Fibroblast of skin of right biceps (primary cell): Measurements from ENCODE around the gene MAPK6.
"Not testable (repeated sequence)": the region's sequence is repeated elsewhere in the genome, so short reads cannot be mapped to it uniquely, and the experiment has no call there.

Experiments used
- DNase-seq: peaks from one replicate; pipeline ENCODE4 v3.0.0-alpha.2; 2013

The MAPK6 gene

GRCh38 chr15:52011711-52012144 lies 7.3 kb upstream of the MAPK6 start:
- DNase-seq: no peak

- no peak for DNase-seq
Measured at GRCh38 chr15:52012210-52012609, 6.8 kb upstream of the MAPK6 start.

GRCh38 chr15:52013151-52013791 lies 5.7 kb upstream of the MAPK6 start:
- DNase-seq: peak; percentile 70

- DNase-seq: no peak
Measured at GRCh38 chr15:52014616-52015015, 4.4 kb upstream of the MAPK6 start.

- DNase-seq: no peak
Measured at GRCh38 chr15:52016316-52016715, 2.7 kb upstream of the MAPK6 start.

DNA sequence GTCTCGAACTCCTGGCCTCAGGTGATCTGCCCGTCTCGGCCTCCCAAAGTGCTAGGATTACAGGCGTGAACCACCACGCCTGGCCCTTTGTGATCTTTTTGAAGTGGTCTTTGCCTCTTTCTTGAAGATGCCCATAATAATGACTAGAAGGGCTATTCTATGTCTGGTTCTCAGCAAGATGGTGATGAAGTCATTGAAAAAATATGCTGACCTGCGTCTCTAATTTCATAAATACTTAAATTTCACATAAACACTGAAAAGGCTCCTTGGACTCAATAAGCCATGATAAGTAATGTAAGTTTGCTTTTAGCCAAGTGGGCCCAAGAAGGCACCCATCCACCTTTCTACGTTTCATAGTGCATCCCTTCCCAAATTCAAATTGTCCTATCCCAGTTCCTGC lies 775 bp upstream of the MAPK6 start:
- DNase-seq: peak; percentile 48

GRCh38 chr15:52019394-52020220 lies 588 bp downstream of the MAPK6 start:
- DNase-seq: peak; percentile 85

GRCh38 chr15:52020221-52021085 lies 1.4 kb downstream of the MAPK6 start:
- peak; percentile 17 for DNase-seq

DNA sequence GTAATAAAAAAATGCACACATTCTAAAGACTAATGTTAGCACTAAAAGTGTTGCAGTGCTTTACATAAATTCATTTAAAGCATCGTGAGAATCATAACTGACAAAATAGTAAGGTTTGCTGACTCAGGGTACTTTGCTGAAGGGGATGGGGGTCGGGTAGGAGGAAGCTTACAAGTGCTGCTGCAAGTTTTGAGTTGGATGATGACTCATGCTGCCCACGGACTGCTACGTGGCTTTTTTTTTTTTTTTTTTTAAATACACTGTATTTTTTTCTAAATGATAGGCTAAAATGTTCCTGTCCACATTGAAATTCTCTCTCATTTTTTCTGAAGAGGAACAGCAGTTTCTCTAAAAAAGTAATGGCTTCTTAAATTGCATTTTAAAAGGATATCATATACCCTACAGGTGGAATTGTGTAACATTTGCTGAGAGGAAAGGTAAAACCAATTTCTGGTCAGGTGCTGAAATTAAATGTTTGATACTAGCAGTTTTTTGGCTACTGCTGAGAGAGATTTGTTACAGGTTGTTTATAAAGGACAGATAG lies 2.2 kb downstream of the MAPK6 start:
- DNase-seq: peak; percentile 95

DNA sequence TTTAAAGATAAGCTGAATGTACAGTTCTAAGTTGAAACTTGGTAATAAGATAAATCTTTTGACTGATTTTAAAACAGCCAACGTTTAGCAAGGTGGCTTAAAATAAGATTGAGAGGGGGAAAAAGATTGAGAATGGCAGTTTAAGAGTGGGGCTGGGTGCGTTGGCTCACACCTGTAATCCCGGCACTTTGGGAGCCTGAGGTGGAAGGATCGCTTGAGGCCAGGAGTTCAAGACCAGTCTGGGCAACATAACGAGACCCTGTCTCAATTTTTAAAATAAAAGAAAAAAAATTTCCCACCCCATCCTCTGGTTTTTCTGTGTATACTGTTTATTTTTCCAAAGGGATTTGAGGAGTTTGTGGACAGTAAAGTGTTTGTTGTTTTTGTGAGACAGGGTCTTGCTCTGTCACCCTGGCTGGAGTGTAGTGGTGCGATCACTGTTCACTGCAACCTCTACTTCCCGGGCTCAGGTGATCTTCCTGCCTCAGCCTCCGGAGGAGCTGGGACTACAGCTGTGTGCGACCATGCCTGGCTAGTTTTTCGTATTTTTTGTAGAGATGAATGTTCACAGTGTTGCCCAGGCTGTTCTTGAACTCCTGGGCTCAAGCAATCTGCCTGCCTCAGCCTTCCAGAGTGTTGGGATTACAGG lies 3.0 kb downstream of the MAPK6 start:
- no peak for DNase-seq

- DNase-seq: no peak
Measured at GRCh38 chr15:52023169-52023922, 4.3 kb downstream of the MAPK6 start.

DNA sequence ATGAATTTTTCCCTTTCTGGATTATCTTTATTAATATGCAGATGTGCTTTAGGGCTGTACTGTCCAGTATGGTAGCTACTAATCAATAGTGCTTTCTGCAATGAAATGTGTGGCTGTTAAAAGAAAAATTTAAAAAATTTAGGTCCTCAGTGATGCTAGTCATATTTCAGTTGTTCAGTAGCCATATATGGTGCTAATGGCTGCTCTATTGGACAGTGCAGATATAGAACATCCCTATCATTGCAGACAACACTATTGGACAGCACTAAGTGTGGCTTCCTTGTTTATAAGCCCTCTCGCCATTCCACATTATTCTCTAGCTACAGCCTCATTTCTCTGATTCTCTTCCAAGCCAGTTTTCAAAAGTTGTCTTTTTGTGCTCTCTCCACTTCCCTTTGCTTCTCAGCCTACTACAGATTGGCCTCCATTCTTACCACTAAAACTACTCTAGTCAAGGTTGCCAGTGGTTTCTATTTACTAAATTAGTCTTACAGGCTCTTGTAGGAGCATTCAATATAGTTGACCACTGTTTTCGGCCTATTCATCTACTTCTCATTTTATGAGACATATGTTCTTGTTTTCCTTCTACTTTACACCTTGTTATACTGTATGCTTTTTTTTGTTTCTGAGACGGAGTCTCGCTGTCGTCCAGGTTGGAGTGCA lies 9.5 kb downstream of the MAPK6 start:
- DNase-seq: no peak

GRCh38 chr15:52030010-52030409 lies 11.0 kb downstream of the MAPK6 start:
- DNase-seq: no peak

DNA sequence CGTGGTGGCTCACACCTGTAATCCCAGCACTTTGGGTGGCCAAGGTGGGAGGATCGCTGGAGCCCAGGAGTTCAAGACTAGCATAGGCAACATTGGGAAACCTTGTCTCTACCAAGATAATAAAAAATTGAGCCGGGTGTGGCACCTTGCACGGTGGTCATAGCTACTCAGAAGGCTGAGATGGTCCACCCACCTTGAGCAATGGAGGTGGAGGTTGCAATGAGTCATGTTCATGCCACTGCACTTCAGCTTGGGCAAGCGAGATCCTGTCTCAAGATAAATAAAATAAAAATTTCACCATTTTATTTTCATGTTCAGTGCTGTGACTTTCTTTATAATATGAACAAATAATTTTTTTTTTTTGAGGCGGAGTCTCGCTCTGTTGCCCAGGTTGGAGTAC lies 12.5 kb downstream of the MAPK6 start:
- DNase-seq: no peak

- DNase-seq: no peak
Measured at GRCh38 chr15:52037889-52038505, 19.0 kb downstream of the MAPK6 start.

DNA sequence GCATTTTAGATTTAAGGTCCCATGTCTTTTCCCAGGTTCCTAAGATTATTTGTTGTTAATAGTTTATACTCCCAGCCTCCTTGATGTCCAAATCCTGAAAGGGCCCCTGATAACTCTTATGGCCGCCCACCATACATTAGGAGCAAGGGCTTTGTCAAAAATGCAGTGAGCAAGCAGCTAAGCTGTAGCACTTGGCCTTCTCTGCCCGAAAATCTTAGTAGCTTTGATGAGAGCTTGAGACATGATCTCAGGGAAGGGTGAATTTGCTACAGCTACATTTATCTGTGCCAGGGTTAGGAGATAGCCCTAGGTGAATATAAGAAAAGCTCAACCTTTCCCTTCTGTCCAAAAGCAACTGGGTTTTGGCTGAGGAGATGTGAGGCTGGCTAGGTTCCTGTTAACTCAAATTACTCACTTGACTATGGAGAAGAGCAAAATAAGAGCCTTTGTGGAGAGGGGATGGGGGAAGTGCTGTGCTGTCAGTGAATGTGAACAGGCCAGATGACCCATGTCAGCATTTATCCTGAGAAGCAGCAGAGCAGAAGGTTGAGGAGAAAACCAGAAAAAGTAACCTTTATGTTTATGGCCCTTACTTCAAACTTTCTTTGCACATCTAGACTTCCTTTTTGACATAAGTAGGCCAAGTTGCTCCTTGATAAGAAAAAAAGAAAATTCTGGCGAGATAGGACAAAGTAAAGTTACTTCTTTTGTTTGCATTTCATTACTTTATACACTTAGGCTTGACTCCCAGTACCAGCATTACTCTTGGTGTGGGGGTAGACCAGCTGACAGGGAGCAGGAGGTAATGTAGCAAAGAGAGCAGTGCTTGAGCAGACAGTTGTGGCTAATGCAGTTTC lies 21.1 kb downstream of the MAPK6 start:
- peak; percentile 23 for DNase-seq

GRCh38 chr15:52042051-52042851 lies 23.2 kb downstream of the MAPK6 start:
- DNase-seq: no peak

- DNase-seq: not testable (repeated sequence)
Measured at GRCh38 chr15:52045795-52046298, 26.8 kb downstream of the MAPK6 start.

DNA sequence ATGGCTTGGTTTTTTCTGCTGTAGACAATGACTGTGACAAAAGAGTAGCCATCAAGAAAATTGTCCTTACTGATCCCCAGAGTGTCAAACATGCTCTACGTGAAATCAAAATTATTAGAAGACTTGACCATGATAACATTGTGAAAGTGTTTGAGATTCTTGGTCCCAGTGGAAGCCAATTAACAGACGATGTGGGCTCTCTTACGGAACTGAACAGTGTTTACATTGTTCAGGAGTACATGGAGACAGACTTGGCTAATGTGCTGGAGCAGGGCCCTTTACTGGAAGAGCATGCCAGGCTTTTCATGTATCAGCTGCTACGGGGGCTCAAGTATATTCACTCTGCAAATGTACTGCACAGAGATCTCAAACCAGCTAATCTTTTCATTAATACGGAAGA lies 27.5 kb downstream of the MAPK6 start:
- not testable (repeated sequence) for DNase-seq
